Measurements from ENCODE around the gene CATSPER1.

CATSPER1 gene

GRCh38 chr11:66008095-66008467 is 18.2 kb downstream of the CATSPER1 start:
- H3K36me3 ChIP-seq (ENCODE audit: insufficient read depth, low read length) = peaks cover 15% of the 10 kb centered on the region
- H3K27ac ChIP-seq (ENCODE audit: low read depth, low read length) = no peak overlapping the region

DNA sequence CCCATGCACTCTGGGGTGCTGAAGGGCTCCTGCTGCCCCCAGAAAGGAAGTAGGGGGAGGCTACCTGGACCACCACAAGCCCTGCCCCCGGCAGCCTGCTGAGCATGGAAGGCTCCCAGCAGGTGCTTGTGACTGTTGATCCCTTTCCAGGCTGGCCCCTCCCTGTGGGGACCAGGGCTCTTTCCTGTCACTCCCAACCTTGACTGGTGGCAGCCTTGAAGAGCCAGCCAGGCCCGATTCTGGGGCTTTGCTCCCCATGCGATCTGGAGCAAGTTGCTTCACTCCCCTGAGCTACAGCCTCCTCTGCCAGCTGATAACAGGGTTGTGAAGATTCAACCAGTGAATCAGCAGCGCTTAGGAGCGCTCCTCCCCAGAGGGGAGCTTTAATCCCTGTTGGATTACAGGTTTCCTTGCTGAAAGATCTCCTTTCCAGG is 19.1 kb downstream of the CATSPER1 start:
- H3K4me3 ChIP-seq (ENCODE audit: low read depth in 1 of 2, low read length in 2 of 2) = no peak overlapping the region
- no peak overlapping the region for H3K9ac ChIP-seq (ENCODE audit: low read length)
- H3K27me3 ChIP-seq (ENCODE audit: control insufficient read depth in 1 of 2, insufficient read depth in 2 of 2, low read length in 2 of 2) = peaks cover 0 to 8% of the 10 kb centered on the region in 2 donors
- no peak overlapping the region for H3K27ac ChIP-seq (ENCODE audit: low read depth, low read length)
- H3K9me3 ChIP-seq (ENCODE audit: low read length) = no peaks in the 10 kb centered on the region
- H3K36me3 ChIP-seq (ENCODE audit: insufficient read depth, low read length) = peaks cover 15% of the 10 kb centered on the region
- H3K4me1 ChIP-seq (ENCODE audit: insufficient read depth, low read length) = peaks cover 12% of the 10 kb centered on the region

More at GRCh38 chr11:66008095-66008467, 18.2 kb downstream of the CATSPER1 start:
- H3K27me3 ChIP-seq (ENCODE audit: control insufficient read depth in 1 of 2, insufficient read depth in 2 of 2, low read length in 2 of 2) = peaks cover 5 to 10% of the 10 kb centered on the region in 2 donors
- no peak overlapping the region for H3K9ac ChIP-seq (ENCODE audit: low read length)
- no peak overlapping the region for H3K4me3 ChIP-seq (ENCODE audit: low read depth in 1 of 2, low read length in 2 of 2)
- H3K9me3 ChIP-seq (ENCODE audit: low read length) = no peaks in the 10 kb centered on the region
- peaks cover 9% of the 10 kb centered on the region for H3K4me1 ChIP-seq (ENCODE audit: insufficient read depth, low read length)

GRCh38 chr11:66006891-66007176 is 19.4 kb downstream of the CATSPER1 start:
- Histone ChIP-seq H3K27ac (ENCODE audit: low read depth, low read length) (no peak overlapping the region), H3K4me1 (ENCODE audit: insufficient read depth, low read length) (peaks cover 12% of the 10 kb centered on the region), H3K9me3 (ENCODE audit: low read length) (no peaks in the 10 kb centered on the region), H3K4me3 (ENCODE audit: low read depth in 1 of 2, low read length in 2 of 2) (no peak overlapping the region), H3K36me3 (ENCODE audit: insufficient read depth, low read length) (peaks cover 15% of the 10 kb centered on the region), H3K27me3 (ENCODE audit: control insufficient read depth in 1 of 2, insufficient read depth in 2 of 2, low read length in 2 of 2) (peaks cover 0 to 4% of the 10 kb centered on the region in 2 donors), H3K9ac (ENCODE audit: low read length) (no peak overlapping the region)

- H3K36me3 ChIP-seq (ENCODE audit: insufficient read depth, low read length) = peaks cover 15% of the 10 kb centered on the region
- H3K4me1 ChIP-seq (ENCODE audit: insufficient read depth, low read length) = peaks cover 8% of the 10 kb centered on the region
- H3K27me3 ChIP-seq (ENCODE audit: control insufficient read depth in 1 of 2, insufficient read depth in 2 of 2, low read length in 2 of 2) = no peaks in the 10 kb centered on the region
- H3K27ac ChIP-seq (ENCODE audit: low read depth, low read length) = no peak overlapping the region
- no peak overlapping the region for H3K9ac ChIP-seq (ENCODE audit: low read length)
- H3K4me3 ChIP-seq (ENCODE audit: low read depth in 1 of 2, low read length in 2 of 2) = no peak overlapping the region
- no peaks in the 10 kb centered on the region for H3K9me3 ChIP-seq (ENCODE audit: low read length)
Observed at GRCh38 chr11:66006134-66006890, 20.0 kb downstream of the CATSPER1 start.

DNA sequence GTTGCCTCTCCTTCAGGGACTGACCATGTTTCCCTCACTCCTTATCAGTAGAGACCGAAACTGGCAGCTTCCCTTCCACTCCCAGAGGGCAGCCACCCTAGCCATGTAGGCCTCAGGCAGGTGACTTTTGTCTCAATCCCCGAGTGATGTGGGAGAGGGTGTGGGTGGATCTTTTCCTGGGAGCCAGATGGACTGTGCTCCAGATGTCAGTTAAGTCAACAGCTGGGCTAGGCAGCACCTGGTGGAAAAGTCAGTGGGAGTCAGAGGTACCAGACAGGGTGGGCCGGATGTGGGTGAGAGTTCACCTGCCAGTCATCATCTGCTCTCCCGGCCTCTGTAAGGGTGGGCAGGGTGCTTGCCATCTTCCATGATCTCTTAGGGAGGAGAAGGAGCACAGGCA is 22.1 kb downstream of the CATSPER1 start:
- Histone ChIP-seq H3K9me3 (ENCODE audit: low read length) (no peaks in the 10 kb centered on the region), H3K27me3 (ENCODE audit: control insufficient read depth in 1 of 2, insufficient read depth in 2 of 2, low read length in 2 of 2) (no peaks in the 10 kb centered on the region), H3K36me3 (ENCODE audit: insufficient read depth, low read length) (peaks cover 28% of the 10 kb centered on the region), H3K9ac (ENCODE audit: low read length) (no peak overlapping the region), H3K4me3 (ENCODE audit: low read depth in 1 of 2, low read length in 2 of 2) (no peak overlapping the region), H3K27ac (ENCODE audit: low read depth, low read length) (no peak overlapping the region), H3K4me1 (ENCODE audit: insufficient read depth, low read length) (peaks cover 16% of the 10 kb centered on the region)

DNA sequence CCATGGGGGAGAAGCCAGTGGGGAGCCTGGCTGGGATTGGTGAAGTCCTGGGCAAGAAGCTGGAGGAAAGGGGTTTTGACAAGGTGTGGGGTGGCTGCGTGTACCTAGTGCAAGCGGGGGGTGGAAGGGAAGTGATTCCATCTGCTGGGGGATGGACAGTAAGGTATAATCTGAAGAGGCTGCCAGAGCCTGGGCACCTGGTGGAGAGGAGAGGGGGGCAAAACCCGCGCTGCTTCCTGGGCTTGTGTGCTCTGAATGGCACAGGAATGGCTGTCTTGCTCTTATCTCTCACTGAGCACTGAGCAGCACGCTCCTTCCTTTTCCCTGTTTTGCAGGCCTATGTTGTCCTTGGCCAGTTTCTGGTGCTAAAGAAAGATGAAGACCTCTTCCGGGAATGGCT is 23.0 kb downstream of the CATSPER1 start:
- Histone ChIP-seq H3K9ac (ENCODE audit: low read length) (peak overlapping the region; percentile 62), H3K27ac (ENCODE audit: low read depth, low read length) (peak overlapping the region; percentile 93), H3K4me3 (ENCODE audit: low read depth in 1 of 2, low read length in 2 of 2) (peak overlapping the region; percentile 98 to 100), H3K27me3 (ENCODE audit: control insufficient read depth in 1 of 2, insufficient read depth in 2 of 2, low read length in 2 of 2) (no peaks in the 10 kb centered on the region), H3K9me3 (ENCODE audit: low read length) (no peaks in the 10 kb centered on the region), H3K4me1 (ENCODE audit: insufficient read depth, low read length) (peaks cover 16% of the 10 kb centered on the region), H3K36me3 (ENCODE audit: insufficient read depth, low read length) (peaks cover 37% of the 10 kb centered on the region)

DNA sequence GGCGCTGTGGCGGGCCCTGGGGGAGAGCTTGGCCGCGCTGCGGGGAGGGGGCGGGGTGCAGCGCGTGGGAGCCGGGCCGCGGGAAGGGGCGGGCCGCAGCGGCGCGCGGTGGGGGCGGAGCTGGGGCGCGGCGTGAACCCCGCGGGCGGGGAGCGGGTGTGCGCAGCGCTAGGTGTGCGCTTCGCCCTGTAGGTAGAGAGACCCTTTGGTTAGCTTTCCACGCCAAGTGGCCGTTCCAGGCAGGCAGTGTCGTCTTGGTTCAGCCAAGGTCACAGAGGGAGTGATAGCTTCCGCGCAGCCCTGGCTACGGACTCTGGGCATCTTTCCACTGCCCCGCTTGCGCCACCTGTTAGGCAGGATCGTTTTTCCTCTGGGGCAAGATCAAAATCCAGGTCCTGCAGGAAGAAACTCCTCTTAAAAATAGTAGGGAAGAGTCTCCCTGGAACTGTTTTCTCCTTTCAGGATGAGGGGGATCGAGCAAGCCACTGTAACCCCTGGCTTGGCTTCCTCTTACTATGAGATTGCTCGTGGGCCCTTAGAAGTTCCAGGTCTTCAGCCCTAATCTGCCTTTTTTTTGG is 23.5 kb downstream of the CATSPER1 start:
- Histone ChIP-seq H3K36me3 (ENCODE audit: insufficient read depth, low read length) (peaks cover 43% of the 10 kb centered on the region), H3K9ac (ENCODE audit: low read length) (peak overlapping the region; percentile 62)

DNA sequence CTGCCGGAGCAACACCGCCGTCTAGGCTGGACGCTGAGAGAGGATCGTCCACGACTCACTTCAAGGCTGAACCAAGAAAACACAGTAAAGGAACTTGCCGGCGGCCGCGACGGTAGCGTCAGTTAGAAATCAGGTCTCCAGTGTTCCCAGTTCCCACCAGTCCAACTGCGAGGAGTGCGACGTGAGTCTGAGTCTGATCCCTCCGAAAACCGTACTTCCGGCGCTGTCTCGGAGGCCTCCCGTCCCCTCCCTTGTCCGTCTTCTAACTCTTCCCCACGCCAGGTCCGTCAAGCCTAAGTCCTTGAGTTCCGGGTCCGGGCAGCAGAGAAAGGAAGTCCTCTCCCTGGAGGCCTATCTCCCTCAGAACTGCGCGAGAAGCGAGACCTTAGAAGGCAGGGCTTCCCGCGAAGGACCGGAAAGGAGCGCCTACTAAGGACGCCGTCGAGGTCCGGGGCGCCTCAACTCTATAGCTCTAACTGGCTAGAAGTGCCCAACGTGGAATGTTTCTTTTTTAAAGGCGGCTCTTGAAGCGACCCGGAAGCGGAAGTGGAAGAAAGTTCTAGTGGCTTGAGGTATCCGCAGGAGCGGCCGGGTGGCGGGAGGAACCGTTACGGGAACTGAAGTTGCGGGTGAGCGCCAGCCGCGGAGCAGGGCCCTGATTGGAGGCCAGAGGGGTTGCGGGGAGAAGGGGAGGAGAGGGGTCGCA is 24.2 kb downstream of the CATSPER1 start, which contains the start of the genes BANF1 and EIF1AD:
TSS of gene BANF1 (plus strand) at position 562 of the 706 bp plus-strand sequence. CDS start 748 bp downstream, outside the sequence.
TSS of gene EIF1AD (minus strand) at position 216 of the 706 bp plus-strand sequence. CDS start 1,768 bp downstream, outside the sequence.
- H3K36me3 ChIP-seq (ENCODE audit: insufficient read depth, low read length) = peaks cover 49% of the 10 kb centered on the region
- peak within 1 kb of the TSS; percentile 93 for H3K27ac ChIP-seq (ENCODE audit: low read depth, low read length)
- no peaks in the 10 kb centered on the region for H3K27me3 ChIP-seq (ENCODE audit: control insufficient read depth in 1 of 2, insufficient read depth in 2 of 2, low read length in 2 of 2)
- peaks cover 16% of the 10 kb centered on the region for H3K4me1 ChIP-seq (ENCODE audit: insufficient read depth, low read length)
- H3K9ac ChIP-seq (ENCODE audit: low read length) = peak within 1 kb of the TSS; percentile 89
- no peaks in the 10 kb centered on the region for H3K9me3 ChIP-seq (ENCODE audit: low read length)
- peak within 1 kb of the TSS; percentile 98 to 100 for H3K4me3 ChIP-seq (ENCODE audit: low read depth in 1 of 2, low read length in 2 of 2)

More for the DNA sequence above, 23.5 kb downstream of the CATSPER1 start:
- no peaks in the 10 kb centered on the region for H3K9me3 ChIP-seq (ENCODE audit: low read length)
- peak overlapping the region; percentile 98 to 100 for H3K4me3 ChIP-seq (ENCODE audit: low read depth in 1 of 2, low read length in 2 of 2)
- peak overlapping the region; percentile 93 for H3K27ac ChIP-seq (ENCODE audit: low read depth, low read length)
- peaks cover 16% of the 10 kb centered on the region for H3K4me1 ChIP-seq (ENCODE audit: insufficient read depth, low read length)
- H3K27me3 ChIP-seq (ENCODE audit: control insufficient read depth in 1 of 2, insufficient read depth in 2 of 2, low read length in 2 of 2) = no peaks in the 10 kb centered on the region

- Histone ChIP-seq H3K4me1 (ENCODE audit: insufficient read depth, low read length) (peaks cover 8% of the 10 kb centered on the region), H3K9ac (ENCODE audit: low read length) (no peak overlapping the region), H3K27ac (ENCODE audit: low read depth, low read length) (no peak overlapping the region), H3K9me3 (ENCODE audit: low read length) (no peaks in the 10 kb centered on the region), H3K27me3 (ENCODE audit: control insufficient read depth in 1 of 2, insufficient read depth in 2 of 2, low read length in 2 of 2) (no peaks in the 10 kb centered on the region), H3K4me3 (ENCODE audit: low read depth in 1 of 2, low read length in 2 of 2) (no peak overlapping the region), H3K36me3 (ENCODE audit: insufficient read depth, low read length) (peaks cover 37% of the 10 kb centered on the region)
Observed at GRCh38 chr11:65997286-65997685, 29.0 kb downstream of the CATSPER1 start.

- H3K36me3 ChIP-seq (ENCODE audit: insufficient read depth, low read length) = peaks cover 2% of the 10 kb centered on the region
- H3K27me3 ChIP-seq (ENCODE audit: control insufficient read depth in 1 of 2, insufficient read depth in 2 of 2, low read length in 2 of 2) = no peaks in the 10 kb centered on the region
- no peak overlapping the region for H3K9ac ChIP-seq (ENCODE audit: low read length)
- H3K27ac ChIP-seq (ENCODE audit: low read depth, low read length) = no peak overlapping the region
- no peaks in the 10 kb centered on the region for H3K9me3 ChIP-seq (ENCODE audit: low read length)
- H3K4me1 ChIP-seq (ENCODE audit: insufficient read depth, low read length) = no peaks in the 10 kb centered on the region
- H3K4me3 ChIP-seq (ENCODE audit: low read depth in 1 of 2, low read length in 2 of 2) = no peak overlapping the region
Observed at GRCh38 chr11:65992056-65992455, 34.2 kb downstream of the CATSPER1 start.

DNA sequence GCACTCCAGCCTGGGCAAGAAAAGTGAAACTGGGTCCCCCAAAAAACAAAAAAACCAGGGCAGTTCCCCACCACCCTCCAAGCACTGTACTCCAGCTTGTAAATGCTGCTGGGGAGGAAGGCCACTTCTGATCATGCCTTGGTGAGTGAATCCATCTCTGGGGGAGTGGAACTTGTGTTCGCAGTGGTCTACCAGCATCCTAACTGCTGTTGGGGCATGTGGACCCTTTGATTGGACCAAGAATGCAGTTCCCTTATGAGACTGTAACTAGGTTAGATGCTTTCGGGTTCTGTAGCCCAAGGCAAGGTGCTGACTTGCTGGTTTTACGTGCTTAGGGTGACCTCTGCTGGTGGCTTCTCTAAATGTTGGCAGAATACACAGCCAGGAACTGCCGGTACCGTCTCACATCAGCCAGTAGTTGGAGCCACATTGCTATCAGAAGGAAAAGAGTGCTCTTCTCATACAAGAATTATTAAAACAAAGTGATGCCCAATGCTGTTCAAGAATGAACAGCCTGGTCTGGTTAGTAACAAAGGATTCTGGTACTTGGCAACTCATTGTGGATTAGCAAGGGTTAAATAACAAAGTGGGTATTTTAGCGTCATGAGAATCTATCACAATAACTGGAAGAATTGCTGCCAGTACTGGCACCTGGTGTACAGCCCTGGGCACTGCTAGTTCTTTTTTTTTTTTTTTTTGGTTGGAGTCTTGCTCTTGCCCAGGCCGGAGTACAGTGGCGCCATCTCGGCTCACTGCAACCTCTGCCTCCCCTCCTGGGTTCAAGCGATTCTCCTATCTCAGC is 37.3 kb downstream of the CATSPER1 start:
- Histone ChIP-seq H3K36me3 (ENCODE audit: insufficient read depth, low read length) (no peaks in the 10 kb centered on the region), H3K27ac (ENCODE audit: low read depth, low read length) (no peak overlapping the region), H3K9me3 (ENCODE audit: low read length) (no peaks in the 10 kb centered on the region), H3K4me1 (ENCODE audit: insufficient read depth, low read length) (no peaks in the 10 kb centered on the region), H3K4me3 (ENCODE audit: low read depth in 1 of 2, low read length in 2 of 2) (no peak overlapping the region), H3K9ac (ENCODE audit: low read length) (no peak overlapping the region), H3K27me3 (ENCODE audit: control insufficient read depth in 1 of 2, insufficient read depth in 2 of 2, low read length in 2 of 2) (no peaks in the 10 kb centered on the region)

Data from muscle layer of colon (tissue), 2 donors.